Measurements from ENCODE around the gene CYTH2. TPM values are rescaled to one million over a fixed set of nuclear protein-coding genes. Genes with fewer than 3 reads are reported as not detected.

CYTH2 gene
- total RNA-seq, 1 experiment from 2014 or later = 72.6 TPM

- TF ChIP-seq STAT6 (CRISPR knock-in tag; conservative IDR thresholded peaks at IDR 0.05; ENCODE audit: low read depth) = no peak
Observed at GRCh38 chr19:48474084-48474592, 5.0 kb downstream of the CYTH2 start (continued).

DNA sequence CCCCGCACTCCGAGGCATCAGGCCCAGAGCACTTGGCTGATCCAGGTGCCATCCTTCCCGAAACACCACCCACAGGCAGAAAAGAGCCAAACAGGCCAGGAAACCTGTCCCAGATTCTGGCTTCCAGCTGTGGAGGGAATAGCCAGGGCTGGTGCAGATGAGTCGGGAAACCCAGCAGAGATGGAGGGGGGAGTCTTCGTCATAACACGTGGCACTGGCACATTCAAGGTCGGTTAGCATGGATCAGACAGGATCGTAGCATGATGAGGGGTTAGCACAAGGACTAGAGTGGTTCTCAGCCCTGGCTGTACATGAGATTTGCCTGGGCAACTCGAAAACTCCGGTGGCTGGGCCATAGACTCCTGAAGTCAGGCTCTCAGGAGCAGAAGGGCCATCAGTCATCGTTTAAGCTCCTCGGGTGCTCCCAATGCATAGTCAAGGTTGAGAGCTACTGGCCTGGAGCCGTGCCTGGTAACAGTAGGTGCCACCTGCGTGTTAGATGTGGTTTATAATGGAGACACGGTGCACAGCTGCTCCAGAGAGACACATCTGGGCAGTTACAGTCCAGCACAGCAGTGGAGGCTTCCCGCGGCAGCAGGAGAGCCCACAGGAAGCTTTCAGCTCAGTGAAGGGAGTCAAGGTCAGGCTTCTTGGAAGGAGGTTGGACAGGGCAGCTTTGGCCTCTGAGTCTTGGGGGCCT is 6.3 kb downstream of the CYTH2 start:
- no peak overlapping the region for H3K4me3 Mint-ChIP-seq
- ChIA-PET POLR2A (no interaction called here), CTCF (interaction anchor here (1.1 to 2.0 kb wide), 2 partner anchors 14 to 124 kb away, joined by 3 to 7 read pairs; no protein-coding TSS in a partner anchor)
- no peak overlapping the region for H3K27ac Mint-ChIP-seq
- no peaks in the 10 kb centered on the region for H3K27me3 Mint-ChIP-seq (ENCODE audit: low read depth)
- no peaks in the 10 kb centered on the region for H3K9me3 Mint-ChIP-seq
- ATAC-seq (no peak), DNase-seq (ENCODE audit: low spot score) (no peak)
- H3K36me3 Mint-ChIP-seq = peaks cover 49% of the 10 kb centered on the region
- H3K4me1 Mint-ChIP-seq = peaks cover 6% of the 10 kb centered on the region; the same call in 1 of the 2 replicates
- TF ChIP-seq STAT6 (CRISPR knock-in tag; conservative IDR thresholded peaks at IDR 0.05; ENCODE audit: low read depth) (no peak), TCF7 (CRISPR knock-in tag; IDR thresholded peaks at IDR 0.05; ENCODE audit: low read depth) (no peak), ZNF512 (CRISPR knock-in tag; IDR thresholded peaks at IDR 0.05; ENCODE audit: borderline replicate concordance) (no peak), ZNF138 (CRISPR knock-in tag; conservative IDR thresholded peaks at IDR 0.05) (no peak), NR2C2 (CRISPR knock-in tag; IDR thresholded peaks at IDR 0.05) (no peak), MXD4 (CRISPR knock-in tag; IDR thresholded peaks at IDR 0.05; ENCODE audit: borderline replicate concordance) (no peak), ESRRA (CRISPR knock-in tag; IDR thresholded peaks at IDR 0.05; ENCODE audit: borderline replicate concordance) (no peak), NR3C1 (CRISPR knock-in tag; conservative IDR thresholded peaks at IDR 0.05; ENCODE audit: low read depth) (no peak), FOXJ3 (CRISPR knock-in tag; IDR thresholded peaks at IDR 0.05; ENCODE audit: borderline replicate concordance) (no peak)
- TF ChIP-seq, protein P1, sequence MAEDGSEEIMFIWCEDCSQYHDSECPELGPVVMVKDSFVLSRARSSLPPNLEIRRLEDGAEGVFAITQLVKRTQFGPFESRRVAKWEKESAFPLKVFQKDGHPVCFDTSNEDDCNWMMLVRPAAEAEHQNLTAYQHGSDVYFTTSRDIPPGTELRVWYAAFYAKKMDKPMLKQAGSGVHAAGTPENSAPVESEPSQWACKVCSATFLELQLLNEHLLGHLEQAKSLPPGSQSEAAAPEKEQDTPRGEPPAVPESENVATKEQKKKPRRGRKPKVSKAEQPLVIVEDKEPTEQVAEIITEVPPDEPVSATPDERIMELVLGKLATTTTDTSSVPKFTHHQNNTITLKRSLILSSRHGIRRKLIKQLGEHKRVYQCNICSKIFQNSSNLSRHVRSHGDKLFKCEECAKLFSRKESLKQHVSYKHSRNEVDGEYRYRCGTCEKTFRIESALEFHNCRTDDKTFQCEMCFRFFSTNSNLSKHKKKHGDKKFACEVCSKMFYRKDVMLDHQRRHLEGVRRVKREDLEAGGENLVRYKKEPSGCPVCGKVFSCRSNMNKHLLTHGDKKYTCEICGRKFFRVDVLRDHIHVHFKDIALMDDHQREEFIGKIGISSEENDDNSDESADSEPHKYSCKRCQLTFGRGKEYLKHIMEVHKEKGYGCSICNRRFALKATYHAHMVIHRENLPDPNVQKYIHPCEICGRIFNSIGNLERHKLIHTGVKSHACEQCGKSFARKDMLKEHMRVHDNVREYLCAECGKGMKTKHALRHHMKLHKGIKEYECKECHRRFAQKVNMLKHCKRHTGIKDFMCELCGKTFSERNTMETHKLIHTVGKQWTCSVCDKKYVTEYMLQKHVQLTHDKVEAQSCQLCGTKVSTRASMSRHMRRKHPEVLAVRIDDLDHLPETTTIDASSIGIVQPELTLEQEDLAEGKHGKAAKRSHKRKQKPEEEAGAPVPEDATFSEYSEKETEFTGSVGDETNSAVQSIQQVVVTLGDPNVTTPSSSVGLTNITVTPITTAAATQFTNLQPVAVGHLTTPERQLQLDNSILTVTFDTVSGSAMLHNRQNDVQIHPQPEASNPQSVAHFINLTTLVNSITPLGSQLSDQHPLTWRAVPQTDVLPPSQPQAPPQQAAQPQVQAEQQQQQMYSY (CRISPR knock-in tag; IDR thresholded peaks at IDR 0.05) = no peak
- TF ChIP-seq, protein P2, sequence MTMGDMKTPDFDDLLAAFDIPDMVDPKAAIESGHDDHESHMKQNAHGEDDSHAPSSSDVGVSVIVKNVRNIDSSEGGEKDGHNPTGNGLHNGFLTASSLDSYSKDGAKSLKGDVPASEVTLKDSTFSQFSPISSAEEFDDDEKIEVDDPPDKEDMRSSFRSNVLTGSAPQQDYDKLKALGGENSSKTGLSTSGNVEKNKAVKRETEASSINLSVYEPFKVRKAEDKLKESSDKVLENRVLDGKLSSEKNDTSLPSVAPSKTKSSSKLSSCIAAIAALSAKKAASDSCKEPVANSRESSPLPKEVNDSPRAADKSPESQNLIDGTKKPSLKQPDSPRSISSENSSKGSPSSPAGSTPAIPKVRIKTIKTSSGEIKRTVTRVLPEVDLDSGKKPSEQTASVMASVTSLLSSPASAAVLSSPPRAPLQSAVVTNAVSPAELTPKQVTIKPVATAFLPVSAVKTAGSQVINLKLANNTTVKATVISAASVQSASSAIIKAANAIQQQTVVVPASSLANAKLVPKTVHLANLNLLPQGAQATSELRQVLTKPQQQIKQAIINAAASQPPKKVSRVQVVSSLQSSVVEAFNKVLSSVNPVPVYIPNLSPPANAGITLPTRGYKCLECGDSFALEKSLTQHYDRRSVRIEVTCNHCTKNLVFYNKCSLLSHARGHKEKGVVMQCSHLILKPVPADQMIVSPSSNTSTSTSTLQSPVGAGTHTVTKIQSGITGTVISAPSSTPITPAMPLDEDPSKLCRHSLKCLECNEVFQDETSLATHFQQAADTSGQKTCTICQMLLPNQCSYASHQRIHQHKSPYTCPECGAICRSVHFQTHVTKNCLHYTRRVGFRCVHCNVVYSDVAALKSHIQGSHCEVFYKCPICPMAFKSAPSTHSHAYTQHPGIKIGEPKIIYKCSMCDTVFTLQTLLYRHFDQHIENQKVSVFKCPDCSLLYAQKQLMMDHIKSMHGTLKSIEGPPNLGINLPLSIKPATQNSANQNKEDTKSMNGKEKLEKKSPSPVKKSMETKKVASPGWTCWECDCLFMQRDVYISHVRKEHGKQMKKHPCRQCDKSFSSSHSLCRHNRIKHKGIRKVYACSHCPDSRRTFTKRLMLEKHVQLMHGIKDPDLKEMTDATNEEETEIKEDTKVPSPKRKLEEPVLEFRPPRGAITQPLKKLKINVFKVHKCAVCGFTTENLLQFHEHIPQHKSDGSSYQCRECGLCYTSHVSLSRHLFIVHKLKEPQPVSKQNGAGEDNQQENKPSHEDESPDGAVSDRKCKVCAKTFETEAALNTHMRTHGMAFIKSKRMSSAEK (CRISPR knock-in tag; IDR thresholded peaks at IDR 0.05; ENCODE audit: borderline replicate concordance) = no peak
- TF ChIP-seq, protein P3, sequence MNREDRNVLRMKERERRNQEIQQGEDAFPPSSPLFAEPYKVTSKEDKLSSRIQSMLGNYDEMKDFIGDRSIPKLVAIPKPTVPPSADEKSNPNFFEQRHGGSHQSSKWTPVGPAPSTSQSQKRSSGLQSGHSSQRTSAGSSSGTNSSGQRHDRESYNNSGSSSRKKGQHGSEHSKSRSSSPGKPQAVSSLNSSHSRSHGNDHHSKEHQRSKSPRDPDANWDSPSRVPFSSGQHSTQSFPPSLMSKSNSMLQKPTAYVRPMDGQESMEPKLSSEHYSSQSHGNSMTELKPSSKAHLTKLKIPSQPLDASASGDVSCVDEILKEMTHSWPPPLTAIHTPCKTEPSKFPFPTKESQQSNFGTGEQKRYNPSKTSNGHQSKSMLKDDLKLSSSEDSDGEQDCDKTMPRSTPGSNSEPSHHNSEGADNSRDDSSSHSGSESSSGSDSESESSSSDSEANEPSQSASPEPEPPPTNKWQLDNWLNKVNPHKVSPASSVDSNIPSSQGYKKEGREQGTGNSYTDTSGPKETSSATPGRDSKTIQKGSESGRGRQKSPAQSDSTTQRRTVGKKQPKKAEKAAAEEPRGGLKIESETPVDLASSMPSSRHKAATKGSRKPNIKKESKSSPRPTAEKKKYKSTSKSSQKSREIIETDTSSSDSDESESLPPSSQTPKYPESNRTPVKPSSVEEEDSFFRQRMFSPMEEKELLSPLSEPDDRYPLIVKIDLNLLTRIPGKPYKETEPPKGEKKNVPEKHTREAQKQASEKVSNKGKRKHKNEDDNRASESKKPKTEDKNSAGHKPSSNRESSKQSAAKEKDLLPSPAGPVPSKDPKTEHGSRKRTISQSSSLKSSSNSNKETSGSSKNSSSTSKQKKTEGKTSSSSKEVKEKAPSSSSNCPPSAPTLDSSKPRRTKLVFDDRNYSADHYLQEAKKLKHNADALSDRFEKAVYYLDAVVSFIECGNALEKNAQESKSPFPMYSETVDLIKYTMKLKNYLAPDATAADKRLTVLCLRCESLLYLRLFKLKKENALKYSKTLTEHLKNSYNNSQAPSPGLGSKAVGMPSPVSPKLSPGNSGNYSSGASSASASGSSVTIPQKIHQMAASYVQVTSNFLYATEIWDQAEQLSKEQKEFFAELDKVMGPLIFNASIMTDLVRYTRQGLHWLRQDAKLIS (CRISPR knock-in tag; IDR thresholded peaks at IDR 0.05; ENCODE audit: borderline replicate concordance) = no peak
- TF ChIP-seq, protein P4, sequence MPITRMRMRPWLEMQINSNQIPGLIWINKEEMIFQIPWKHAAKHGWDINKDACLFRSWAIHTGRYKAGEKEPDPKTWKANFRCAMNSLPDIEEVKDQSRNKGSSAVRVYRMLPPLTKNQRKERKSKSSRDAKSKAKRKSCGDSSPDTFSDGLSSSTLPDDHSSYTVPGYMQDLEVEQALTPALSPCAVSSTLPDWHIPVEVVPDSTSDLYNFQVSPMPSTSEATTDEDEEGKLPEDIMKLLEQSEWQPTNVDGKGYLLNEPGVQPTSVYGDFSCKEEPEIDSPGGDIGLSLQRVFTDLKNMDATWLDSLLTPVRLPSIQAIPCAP (CRISPR knock-in tag; IDR thresholded peaks at IDR 0.05) = no peak

Measured in WTC11 (cell line).